Upper lobe of left lung (tissue), 6 donors: ENCODE data around the gene TMEM123. TPM values are rescaled to one million over a fixed set of nuclear protein-coding genes. Genes with fewer than 3 reads are reported as not detected.
A peak's percentile ranks its signal among the peaks of the same experiment; 100 is the strongest.

Source experiments
- ATAC-seq, 2 donors: fragments of 200-7000 bp; cut with Tn5 transposase; one replicate each; pipeline ENCODE4 v1.9.1; 2022; ENCODE audit warnings: mild to moderate bottlenecking in 2 of 2, moderate library complexity in 2 of 2; ENCODE audit not compliant: low FRiP score in 2 of 2
- DNase-seq, 2 donors: peaks; one replicate each; pipeline ENCODE4 v3.0.0-alpha.2; 2019 to 2020
- H3K27ac ChIP-seq, 4 donors: fragments of 200-600 bp; sonication (generic); one replicate each; pipeline ENCODE4 v1.5.1; 2016 to 2019
- H3K27me3 ChIP-seq, 4 donors: fragments of 200-600 bp; sonication (generic); one replicate each; pipeline ENCODE4 v1.5.1; 2017 to 2019
- H3K36me3 ChIP-seq, 4 donors: fragments of 200-600 bp; sonication (generic); one replicate each; pipeline ENCODE4 v1.5.1; 2016 to 2019
- H3K4me1 ChIP-seq, 4 donors: fragments of 200-600 bp; sonication (generic); one replicate each; pipeline ENCODE4 v1.5.1; 2018 to 2019
- H3K4me3 ChIP-seq, 4 donors: fragments of 200-600 bp; sonication (generic); one replicate each; pipeline ENCODE4 v1.5.1; 2017 to 2019; ENCODE audit warnings: mild to moderate bottlenecking in 2 of 4, moderate library complexity in 1 of 4
- H3K9me3 ChIP-seq, 4 donors: fragments of 200-600 bp; sonication (generic); one replicate each; pipeline ENCODE4 v1.5.1; 2018 to 2019
- EP300 ChIP-seq, 4 donors: sonication (generic); formaldehyde crosslinking; IDR thresholded peaks; one replicate each; pipeline ENCODE4 v1.5.1; 2017; ENCODE audit warnings: antibody characterized with exemption in 4 of 4, control low read depth in 2 of 4
- POLR2A ChIP-seq, 4 donors: fragments of 450-650 bp; IDR thresholded peaks; one replicate each; pipeline ENCODE4 v1.5.1; 2016 to 2017; ENCODE audit warnings: antibody characterized with exemption in 4 of 4, mild to moderate bottlenecking in 2 of 4
- POLR2AphosphoS5 ChIP-seq, 2 donors: sonication (generic); formaldehyde crosslinking; IDR thresholded peaks; one replicate each; pipeline ENCODE4 v1.5.1; 2017; ENCODE audit warnings: antibody characterized with exemption in 2 of 2
- WGBS, 2 donors: methylation state at CpG; one replicate each; pipeline ENCODE4 v1.1.5; 2017 to 2018; 5-methylcytosine and 5-hydroxymethylcytosine counted together
- total RNA-seq, 6 donors: library from RNA; depleted of rRNA in 4 of 6; stranded (reverse); fragments of >200 nt in 4 of 6; gene quantifications; one replicate each; pipeline versions ENCODE4 v1.1.0 to v1.2.1, GENCODE V29; 2016 to 2021
- TF ChIP-seq, protein P1 (sequence below), 6 experiments: fragments of 450-650 bp in 4 of 6; fragments of 200-600 bp in 2 of 6; sonication (generic) in 2 of 6; IDR thresholded peaks; one replicate each; pipeline ENCODE4 v1.5.1; 2016 to 2019; ENCODE audit warnings: antibody characterized with exemption in 6 of 6
- donor health status: DM: no; HTN: no; CAD: no; lungs with moderate emphysema.
- donor health status: DM: no; HTN: yes; CAD: no; lungs with severe emphysema.

The TMEM123 gene
- total RNA-seq, 6 donors from 2014 or later: 55.5 to 200 (median 121) TPM

DNA sequence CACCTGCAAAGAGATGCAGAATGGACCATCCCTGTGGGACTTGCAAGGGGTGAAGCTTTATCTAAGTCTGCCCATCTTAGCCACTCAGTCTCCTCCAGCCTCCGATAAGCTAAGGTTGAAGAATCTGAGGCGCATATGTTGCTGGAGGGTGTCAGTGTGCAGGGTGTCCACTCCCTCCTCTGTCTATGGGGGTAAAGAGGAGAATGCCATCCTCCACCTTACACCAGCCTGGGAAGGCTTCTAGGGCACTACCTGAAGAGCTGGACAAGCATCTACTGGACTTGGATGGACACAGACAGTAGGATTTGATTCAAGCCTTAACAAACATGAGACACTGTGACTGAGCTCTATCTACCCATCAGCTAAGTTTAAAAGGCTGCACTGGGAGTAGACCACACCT, 46.5 kb downstream of the TMEM123 start:
- TF ChIP-seq POLR2A (IDR thresholded peaks at IDR 0.05): no peak
- TF ChIP-seq, protein P1, sequence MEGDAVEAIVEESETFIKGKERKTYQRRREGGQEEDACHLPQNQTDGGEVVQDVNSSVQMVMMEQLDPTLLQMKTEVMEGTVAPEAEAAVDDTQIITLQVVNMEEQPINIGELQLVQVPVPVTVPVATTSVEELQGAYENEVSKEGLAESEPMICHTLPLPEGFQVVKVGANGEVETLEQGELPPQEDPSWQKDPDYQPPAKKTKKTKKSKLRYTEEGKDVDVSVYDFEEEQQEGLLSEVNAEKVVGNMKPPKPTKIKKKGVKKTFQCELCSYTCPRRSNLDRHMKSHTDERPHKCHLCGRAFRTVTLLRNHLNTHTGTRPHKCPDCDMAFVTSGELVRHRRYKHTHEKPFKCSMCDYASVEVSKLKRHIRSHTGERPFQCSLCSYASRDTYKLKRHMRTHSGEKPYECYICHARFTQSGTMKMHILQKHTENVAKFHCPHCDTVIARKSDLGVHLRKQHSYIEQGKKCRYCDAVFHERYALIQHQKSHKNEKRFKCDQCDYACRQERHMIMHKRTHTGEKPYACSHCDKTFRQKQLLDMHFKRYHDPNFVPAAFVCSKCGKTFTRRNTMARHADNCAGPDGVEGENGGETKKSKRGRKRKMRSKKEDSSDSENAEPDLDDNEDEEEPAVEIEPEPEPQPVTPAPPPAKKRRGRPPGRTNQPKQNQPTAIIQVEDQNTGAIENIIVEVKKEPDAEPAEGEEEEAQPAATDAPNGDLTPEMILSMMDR (IDR thresholded peaks at IDR 0.05): no peak
- no peak for TF ChIP-seq EP300 (IDR thresholded peaks at IDR 0.05)
- TF ChIP-seq POLR2AphosphoS5 (IDR thresholded peaks at IDR 0.05): no peak
- no peak for DNase-seq
- Histone ChIP-seq H3K9me3 (no peaks in the 10 kb centered on the region), H3K27ac (no peak overlapping the region), H3K4me1 (peaks cover 0 to 14% (median 7%) of the 10 kb centered on the region in 4 donors), H3K36me3 (peaks cover 0 to 22% (median 2%) of the 10 kb centered on the region in 4 donors), H3K27me3 (no peaks in the 10 kb centered on the region), H3K4me3 (no peak overlapping the region)
- ATAC-seq: peak in 1 of 2 donors; percentile 37
- WGBS, 2 donors: 93 to 100% methylated on average over 2 of the region's 2 CpGs

DNA sequence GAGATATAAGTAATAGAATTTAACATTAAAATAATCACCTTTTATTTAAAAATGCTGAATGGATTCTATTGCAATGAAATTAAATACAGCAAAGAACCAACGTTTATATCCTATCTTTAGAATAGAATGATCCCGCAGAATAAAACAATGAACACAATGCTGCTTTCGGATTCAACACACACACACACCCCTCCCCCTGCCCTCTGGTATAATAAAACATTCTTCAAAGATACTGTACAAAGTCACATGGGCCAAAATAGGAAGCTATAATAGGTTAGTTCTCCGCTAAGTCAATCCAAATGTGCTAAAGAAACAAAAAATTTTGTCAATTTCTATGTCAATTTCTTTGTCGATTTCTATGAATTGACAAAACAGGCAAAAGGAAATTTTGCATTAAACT, 47.1 kb downstream of the TMEM123 start:
- Histone ChIP-seq H3K27ac (no peak overlapping the region), H3K9me3 (no peaks in the 10 kb centered on the region), H3K4me1 (peaks cover 0 to 10% (median 5%) of the 10 kb centered on the region in 4 donors), H3K36me3 (peaks cover 0 to 28% (median 5%) of the 10 kb centered on the region in 4 donors), H3K27me3 (no peaks in the 10 kb centered on the region), H3K4me3 (no peak overlapping the region)
- DNase-seq: no peak
- 72 to 76% methylated on average over 5 of the region's 5 CpGs for WGBS, 2 donors
- TF ChIP-seq EP300 (IDR thresholded peaks at IDR 0.05): no peak
- no peak for TF ChIP-seq POLR2A (IDR thresholded peaks at IDR 0.05)
- TF ChIP-seq POLR2AphosphoS5 (IDR thresholded peaks at IDR 0.05): no peak
- TF ChIP-seq, protein P1 (IDR thresholded peaks at IDR 0.05): no peak
- no peak for ATAC-seq

DNA sequence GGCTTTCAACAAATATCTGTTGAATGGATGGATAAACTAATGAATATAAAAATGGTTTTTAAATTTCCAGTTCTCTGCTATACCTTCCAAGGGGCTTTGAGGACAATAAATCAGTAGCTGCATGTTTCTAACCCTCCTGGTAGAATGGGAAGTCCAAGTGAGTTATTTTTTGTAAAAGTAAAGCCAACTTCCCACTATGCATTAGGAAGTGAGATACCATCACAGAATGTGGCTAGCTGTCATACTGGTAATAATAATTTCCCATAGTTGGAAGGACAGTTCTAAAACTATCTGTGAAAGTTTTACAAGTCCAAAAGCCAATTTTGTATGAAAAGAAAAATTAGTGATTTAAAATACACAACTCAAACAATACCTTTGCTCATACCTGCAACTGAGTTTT, 50.0 kb downstream of the TMEM123 start:
- no peak for DNase-seq
- Histone ChIP-seq H3K27me3 (no peaks in the 10 kb centered on the region), H3K27ac (peak overlapping the region in 1 of 4 donors; percentile 21), H3K36me3 (peaks cover 6 to 52% (median 14%) of the 10 kb centered on the region in 4 donors), H3K9me3 (no peaks in the 10 kb centered on the region), H3K4me3 (no peak overlapping the region), H3K4me1 (peaks cover 0 to 8% (median 2%) of the 10 kb centered on the region in 4 donors)
- ATAC-seq: no peak
- TF ChIP-seq, protein P1 (IDR thresholded peaks at IDR 0.05): no peak
- no peak for TF ChIP-seq EP300 (IDR thresholded peaks at IDR 0.05)
- TF ChIP-seq POLR2A (IDR thresholded peaks at IDR 0.05): no peak
- no peak for TF ChIP-seq POLR2AphosphoS5 (IDR thresholded peaks at IDR 0.05)

- WGBS, 2 donors: 96 to 97% methylated on average over 3 of the region's 3 CpGs
Measured at GRCh38 chr11:102401905-102402304, 50.7 kb downstream of the TMEM123 start.

More at GRCh38 chr11:102401905-102402304, 50.7 kb downstream of the TMEM123 start:
- H3K36me3 ChIP-seq: peaks cover 6 to 58% (median 14%) of the 10 kb centered on the region in 4 donors
- no peaks in the 10 kb centered on the region for H3K27me3 ChIP-seq
- no peak for DNase-seq
- H3K4me3 ChIP-seq: no peak overlapping the region
- no peak for TF ChIP-seq POLR2A (IDR thresholded peaks at IDR 0.05)
- TF ChIP-seq, protein P1 (IDR thresholded peaks at IDR 0.05): no peak
- no peak for TF ChIP-seq POLR2AphosphoS5 (IDR thresholded peaks at IDR 0.05)
- TF ChIP-seq EP300 (IDR thresholded peaks at IDR 0.05): no peak
- H3K27ac ChIP-seq: no peak overlapping the region
- no peak for ATAC-seq
- H3K4me1 ChIP-seq: peaks cover 0 to 4% (median 3%) of the 10 kb centered on the region in 4 donors
- no peaks in the 10 kb centered on the region for H3K9me3 ChIP-seq
